GM12875 (cell line): ENCODE data around the gene CNIH2.
"Not testable (repeated sequence)": the region's sequence is repeated elsewhere in the genome, so short reads cannot be mapped to it uniquely, and the experiment has no call there.

Source experiments
- H3K4me3 ChIP-seq: one replicate; pipeline ENCODE4 v1.5.1; 2011; ENCODE audit warnings: low read depth, low read length, control low read depth
- TF ChIP-seq, protein P1 (sequence below): IDR thresholded peaks from 2 replicates; pipeline ENCODE4 v1.5.1; 2011; ENCODE audit warnings: low read depth, mild to moderate bottlenecking, control low read depth, inconsistent platforms, low read length, moderate library complexity, borderline replicate concordance; ENCODE audit not compliant: insufficient read depth

CNIH2 gene

DNA sequence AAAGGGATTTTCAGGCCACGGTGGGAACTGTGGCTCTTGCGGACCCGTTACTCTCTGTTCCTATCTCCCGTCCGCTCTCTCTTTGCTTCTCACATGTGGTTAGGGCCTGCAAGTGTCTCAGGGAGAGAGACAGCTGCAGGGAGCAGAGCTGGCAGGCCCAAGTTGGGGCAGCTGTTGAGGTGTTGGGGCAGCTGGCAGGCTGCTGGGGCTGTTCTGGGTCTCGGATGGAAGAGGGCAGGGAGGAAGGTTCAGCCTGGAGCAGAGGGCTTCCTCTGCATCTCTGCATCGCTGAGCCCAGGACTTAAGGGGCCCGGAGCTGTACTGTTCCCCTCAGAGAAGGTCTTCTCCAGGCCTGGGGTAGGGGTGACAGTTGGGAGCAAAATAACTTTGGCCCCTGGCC is 2.6 kb upstream of the CNIH2 start:
- no peak overlapping the region for H3K4me3 ChIP-seq
- TF ChIP-seq, protein P1, sequence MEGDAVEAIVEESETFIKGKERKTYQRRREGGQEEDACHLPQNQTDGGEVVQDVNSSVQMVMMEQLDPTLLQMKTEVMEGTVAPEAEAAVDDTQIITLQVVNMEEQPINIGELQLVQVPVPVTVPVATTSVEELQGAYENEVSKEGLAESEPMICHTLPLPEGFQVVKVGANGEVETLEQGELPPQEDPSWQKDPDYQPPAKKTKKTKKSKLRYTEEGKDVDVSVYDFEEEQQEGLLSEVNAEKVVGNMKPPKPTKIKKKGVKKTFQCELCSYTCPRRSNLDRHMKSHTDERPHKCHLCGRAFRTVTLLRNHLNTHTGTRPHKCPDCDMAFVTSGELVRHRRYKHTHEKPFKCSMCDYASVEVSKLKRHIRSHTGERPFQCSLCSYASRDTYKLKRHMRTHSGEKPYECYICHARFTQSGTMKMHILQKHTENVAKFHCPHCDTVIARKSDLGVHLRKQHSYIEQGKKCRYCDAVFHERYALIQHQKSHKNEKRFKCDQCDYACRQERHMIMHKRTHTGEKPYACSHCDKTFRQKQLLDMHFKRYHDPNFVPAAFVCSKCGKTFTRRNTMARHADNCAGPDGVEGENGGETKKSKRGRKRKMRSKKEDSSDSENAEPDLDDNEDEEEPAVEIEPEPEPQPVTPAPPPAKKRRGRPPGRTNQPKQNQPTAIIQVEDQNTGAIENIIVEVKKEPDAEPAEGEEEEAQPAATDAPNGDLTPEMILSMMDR, result no peak

GRCh38 chr11:66275984-66276612 is 1.9 kb upstream of the CNIH2 start:
- TF ChIP-seq, protein P1, result no peak
- H3K4me3 ChIP-seq, result no peak overlapping the region

DNA sequence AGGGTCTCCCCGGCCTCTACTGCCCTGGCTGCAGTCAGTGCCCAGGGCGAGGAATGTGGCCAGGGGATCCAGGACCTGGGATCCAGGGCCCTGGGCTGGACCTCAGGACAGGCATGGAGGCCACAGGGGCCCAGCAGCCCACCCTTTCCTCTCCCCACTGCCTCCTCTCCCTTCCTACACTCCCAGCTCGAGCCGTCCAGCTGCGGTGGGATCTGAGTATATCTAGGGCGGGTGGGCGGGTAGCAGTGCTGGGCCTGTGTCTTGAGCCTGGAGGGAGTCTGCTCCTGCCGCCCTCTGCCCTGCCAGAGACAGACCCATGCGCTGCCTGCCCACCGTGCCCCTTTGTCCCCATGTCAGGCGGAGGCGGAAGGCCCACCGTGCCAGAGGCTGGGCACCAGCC is 1.4 kb upstream of the CNIH2 start:
- not testable (repeated sequence) for H3K4me3 ChIP-seq

DNA sequence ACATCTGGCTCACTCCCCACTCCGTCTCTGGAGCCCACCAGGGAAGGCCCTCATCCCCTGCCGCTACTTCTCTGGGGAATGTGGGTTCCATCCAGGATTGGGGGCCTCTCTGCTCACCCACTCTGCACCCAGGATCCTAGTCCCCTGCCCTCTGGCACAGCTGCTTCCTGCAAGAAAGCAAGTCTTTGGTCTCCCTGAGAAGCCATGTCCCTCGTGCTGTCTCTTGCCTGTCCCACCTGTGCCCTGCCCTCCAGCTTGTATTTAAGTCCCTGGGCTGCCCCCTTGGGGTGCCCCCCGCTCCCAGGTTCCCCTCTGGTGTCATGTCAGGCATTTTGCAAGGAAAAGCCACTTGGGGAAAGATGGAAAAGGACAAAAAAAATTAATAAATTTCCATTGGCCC is 911 bp upstream of the CNIH2 start:
- not testable (repeated sequence) for H3K4me3 ChIP-seq

DNA sequence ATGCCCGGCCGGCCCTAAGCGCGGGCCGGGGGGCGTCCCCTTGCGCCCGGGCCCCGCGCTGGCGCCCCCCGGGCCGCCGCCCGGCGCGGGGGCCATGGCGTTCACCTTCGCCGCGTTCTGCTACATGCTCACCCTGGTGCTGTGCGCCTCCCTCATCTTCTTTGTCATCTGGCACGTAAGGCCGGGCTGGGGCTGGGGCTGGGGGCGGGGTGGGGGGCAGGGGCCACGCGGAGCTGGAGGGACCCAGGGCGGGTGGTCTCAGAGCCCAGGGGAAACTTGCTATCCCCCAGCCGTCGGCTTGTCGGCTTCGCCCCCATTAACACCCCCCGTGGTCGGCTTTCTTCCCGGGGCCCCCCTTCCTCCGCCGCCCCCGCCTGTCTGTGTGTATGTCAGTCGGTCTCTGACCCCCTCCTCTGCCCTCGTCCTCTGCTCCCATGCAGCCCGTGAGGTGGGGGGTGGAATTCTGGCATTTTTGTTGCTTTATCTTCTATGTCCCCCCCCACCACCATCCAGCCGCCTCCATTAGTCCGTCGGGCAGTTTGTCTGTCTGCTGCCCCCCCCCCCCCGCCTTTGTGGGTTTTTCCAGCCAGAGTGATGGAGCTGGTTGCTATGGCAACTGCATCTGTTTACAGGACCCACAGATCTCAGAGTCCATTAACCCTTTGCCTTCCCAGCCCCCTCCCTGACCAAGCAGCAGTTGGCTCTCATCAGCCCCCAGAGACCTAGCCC is 552 bp downstream of the CNIH2 start:
- TF ChIP-seq, protein P1, result no peak
- no peak overlapping the region for H3K4me3 ChIP-seq

GRCh38 chr11:66279092-66279734 is 1.2 kb downstream of the CNIH2 start:
- H3K4me3 ChIP-seq, result no peak overlapping the region
- TF ChIP-seq, protein P1, result no peak

GRCh38 chr11:66280428-66280827 is 2.5 kb downstream of the CNIH2 start:
- TF ChIP-seq, protein P1, result no peak

GRCh38 chr11:66281001-66281400 is 3.0 kb downstream of the CNIH2 start:
- TF ChIP-seq, protein P1, result no peak
- no peak overlapping the region for H3K4me3 ChIP-seq

More at GRCh38 chr11:66280428-66280827, 2.5 kb downstream of the CNIH2 start:
- H3K4me3 ChIP-seq, result no peak overlapping the region
